A549 (cell line): ENCODE measurements around the gene PSPN. TPM values are rescaled to one million over a fixed set of nuclear protein-coding genes. Genes with fewer than 3 reads are reported as not detected.
A peak's percentile ranks its signal among the peaks of the same experiment; 100 is the strongest.

Experiments used
- BCL3 ChIP-seq: fragments of >200 bp; sonication (Bioruptor Twin); formaldehyde crosslinking; IDR thresholded peaks from 3 replicates; pipeline ENCODE4 v1.6.1; 2016
- CBX2 ChIP-seq: fragments of 200-600 bp; sonication (generic); IDR thresholded peaks from 2 replicates; pipeline ENCODE4 v1.6.1; 2016; ENCODE audit warnings: low read depth, mild to moderate bottlenecking, borderline replicate concordance
- CBX8 ChIP-seq: fragments of 200-600 bp; sonication (generic); IDR thresholded peaks from 2 replicates; pipeline ENCODE4 v1.6.1; 2016
- CEBPB ChIP-seq, 2 experiments: fragments of >200 bp in 1 of 2; sonication (Bioruptor Twin) in 1 of 2; formaldehyde crosslinking in 1 of 2; IDR thresholded peaks; 2 replicates each; pipeline ENCODE4 v1.6.1; 2012 to 2016
- CHD2 ChIP-seq: fragments of 150-350 bp; IDR thresholded peaks from 2 replicates; pipeline ENCODE4 v1.6.1; 2014; ENCODE audit warnings: low read length; ENCODE audit not compliant: partially characterized antibody
- CHD4 ChIP-seq: fragments of 200-600 bp; sonication (generic); IDR thresholded peaks from 2 replicates; pipeline ENCODE4 v1.6.1; 2016; ENCODE audit warnings: antibody characterized with exemption, mild to moderate bottlenecking, borderline replicate concordance
- EHF ChIP-seq: fragments of 250-450 bp; sonication (Bioruptor Pico); IDR thresholded peaks from 2 replicates; pipeline ENCODE4 v1.5.0; 2020; ENCODE audit warnings: mild to moderate bottlenecking
- EHMT2 ChIP-seq: fragments of 200-600 bp; sonication (generic); IDR thresholded peaks from 2 replicates; pipeline ENCODE4 v1.6.1; 2016; ENCODE audit warnings: antibody characterized with exemption, low read depth, mild to moderate bottlenecking, moderate library complexity
- ELK1 ChIP-seq: fragments of 150-350 bp; IDR thresholded peaks from 2 replicates; pipeline ENCODE4 v1.6.1; 2014; ENCODE audit warnings: low read depth, mild to moderate bottlenecking, low read length
- EP300 ChIP-seq, 2 experiments: fragments of >200 bp; sonication (Bioruptor Twin); formaldehyde crosslinking; IDR thresholded peaks; 2 replicates in 1 of 2; 3 replicates in 1 of 2; pipeline ENCODE4 v1.6.1; 2016 to 2017
- ESRRA ChIP-seq: fragments of 150-350 bp; IDR thresholded peaks from 2 replicates; pipeline ENCODE4 v1.6.1; 2014; ENCODE audit warnings: mild to moderate bottlenecking, low read length, borderline replicate concordance
- FOSB ChIP-seq: fragments of 250-450 bp; sonication (Bioruptor Pico); IDR thresholded peaks from 2 replicates; pipeline ENCODE4 v1.5.0; 2020; ENCODE audit warnings: mild to moderate bottlenecking, moderate library complexity
- FOSL2 ChIP-seq, 2 experiments: fragments of 450-650 bp in 1 of 2; fragments of >200 bp in 1 of 2; sonication (Bioruptor Twin) in 1 of 2; formaldehyde crosslinking; IDR thresholded peaks; 2 replicates each; pipeline versions ENCODE4 v1.5.0 to v1.6.1; 2016 to 2020; ENCODE audit warnings: mild to moderate bottlenecking in 1 of 2, moderate library complexity in 1 of 2
- HDAC2 ChIP-seq: fragments of 200-600 bp; sonication (generic); IDR thresholded peaks from 2 replicates; pipeline ENCODE4 v1.6.1; 2016
- HEYL ChIP-seq: fragments of 250-450 bp; sonication (Bioruptor Pico); IDR thresholded peaks from 2 replicates; pipeline ENCODE4 v1.8.0; 2021; ENCODE audit warnings: mild to moderate bottlenecking, moderate library complexity
- JUN ChIP-seq, 2 experiments: fragments of >200 bp; sonication (Bioruptor Twin); formaldehyde crosslinking; IDR thresholded peaks; 2 replicates in 1 of 2; 3 replicates in 1 of 2; pipeline ENCODE4 v1.6.1; 2016 to 2017
- JUNB ChIP-seq: fragments of >200 bp; sonication (Bioruptor Twin); formaldehyde crosslinking; IDR thresholded peaks from 2 replicates; pipeline ENCODE4 v1.6.1; 2016
- KDM5A ChIP-seq: fragments of 200-600 bp; sonication (generic); IDR thresholded peaks from 2 replicates; pipeline ENCODE4 v1.6.1; 2016; ENCODE audit warnings: antibody characterized with exemption, mild to moderate bottlenecking
- MAZ ChIP-seq: fragments of 150-350 bp; IDR thresholded peaks from 2 replicates; pipeline ENCODE4 v1.6.1; 2014; ENCODE audit warnings: antibody characterized with exemption, low read depth, low read length, borderline replicate concordance
- MYC ChIP-seq: IDR thresholded peaks from 2 replicates; pipeline ENCODE4 v1.6.1; 2012; ENCODE audit warnings: mild to moderate bottlenecking, inconsistent platforms, low read length, improper control_type of control experiment, borderline replicate concordance
- NFE2L2 ChIP-seq: fragments of 150-350 bp; conservative IDR thresholded peaks from 2 replicates; pipeline ENCODE4 v1.6.1; 2014; ENCODE audit warnings: low read length
- POLR2A ChIP-seq: IDR thresholded peaks from 2 replicates; pipeline ENCODE4 v1.6.1; 2012; ENCODE audit warnings: mild to moderate bottlenecking, low read length
- RARB ChIP-seq: fragments of 250-450 bp; sonication (Bioruptor Pico); IDR thresholded peaks from 2 replicates; pipeline ENCODE4 v1.8.0; 2021; ENCODE audit warnings: mild to moderate bottlenecking, moderate library complexity
- RFX5 ChIP-seq: fragments of 450-650 bp; IDR thresholded peaks from 2 replicates; pipeline ENCODE4 v1.7.1; 2014; ENCODE audit warnings: antibody characterized with exemption, mild to moderate bottlenecking, moderate library complexity
- SMC3 ChIP-seq: fragments of >200 bp; sonication (Bioruptor Twin); formaldehyde crosslinking; IDR thresholded peaks from 3 replicates; pipeline ENCODE4 v1.6.1; 2018; ENCODE audit warnings: inconsistent platforms
- TFCP2L1 ChIP-seq: fragments of 250-450 bp; sonication (Bioruptor Pico); IDR thresholded peaks from 2 replicates; pipeline ENCODE4 v1.5.0; 2021; ENCODE audit warnings: mild to moderate bottlenecking
- TP53 ChIP-seq: fragments of 250-450 bp; sonication (Bioruptor Pico); IDR thresholded peaks from 2 replicates; pipeline ENCODE4 v1.5.0; 2021; ENCODE audit warnings: mild to moderate bottlenecking, moderate library complexity
- USF2 ChIP-seq: fragments of 450-650 bp; IDR thresholded peaks from 2 replicates; pipeline ENCODE4 v1.6.1; 2014; ENCODE audit warnings: antibody characterized with exemption
- ZC3H11A ChIP-seq: fragments of 450-650 bp; IDR thresholded peaks from 2 replicates; pipeline ENCODE4 v1.6.1; 2014; ENCODE audit warnings: antibody characterized with exemption, mild to moderate bottlenecking
- polyA plus RNA-seq, 4 experiments: library from polyadenylated mRNA; depleted of rRNA in 3 of 4; stranded (reverse); fragments of >200 nt; fragmentation: RNase III in 1 of 4; extraction: RNeasy Plus Mini Kit Qiagen cat#74134 plus additional on column Dnase treatment in 1 of 4; gene quantifications; 2 replicates in 3 of 4; 3 replicates in 1 of 4; pipeline ENCODE4 v1.2.3, GENCODE V29; 2011 to 2017
- TF ChIP-seq, protein P1 (sequence below): fragments of 250-450 bp; sonication (Bioruptor Pico); IDR thresholded peaks from 2 replicates; pipeline ENCODE4 v1.5.0; 2021; ENCODE audit warnings: mild to moderate bottlenecking, moderate library complexity, borderline replicate concordance
- TF ChIP-seq, protein P2 (sequence below): IDR thresholded peaks from 2 replicates; pipeline ENCODE4 v1.6.1; 2012; ENCODE audit warnings: low read depth, borderline replicate concordance
- TF ChIP-seq, protein P3 (sequence below): IDR thresholded peaks from 2 replicates; pipeline ENCODE4 v1.6.1; 2012
- TF ChIP-seq, protein P4 (sequence below): fragments of >200 bp; sonication (Bioruptor Twin); formaldehyde crosslinking; IDR thresholded peaks from 2 replicates; pipeline ENCODE4 v1.6.1; 2016

The PSPN gene
- polyA plus RNA-seq, 2 of the 4 experiments (the other 2 are of a cell fraction): 0.34 to 0.71 TPM

GRCh38 chr19:6424939-6425731 is 49.4 kb upstream of the PSPN start (continued):
- TF ChIP-seq EHF (CRISPR knock-in tag): peak; percentile 70; the same call in 1 of the 2 replicates
- no peak for TF ChIP-seq ESRRA
- no peak for TF ChIP-seq CHD2
- no peak for TF ChIP-seq FOSB (CRISPR knock-in tag)
- no peak for TF ChIP-seq ZC3H11A
- peak; percentile 17; the same call in 1 of the 2 replicates for TF ChIP-seq POLR2A
- no peak for TF ChIP-seq BCL3
- no peak for TF ChIP-seq KDM5A
- TF ChIP-seq ELK1: no peak
- TF ChIP-seq TFCP2L1: peak; percentile 73; the same call in 1 of the 2 replicates
- no peak for TF ChIP-seq RARB
- TF ChIP-seq CBX2: no peak
- TF ChIP-seq, protein P1, sequence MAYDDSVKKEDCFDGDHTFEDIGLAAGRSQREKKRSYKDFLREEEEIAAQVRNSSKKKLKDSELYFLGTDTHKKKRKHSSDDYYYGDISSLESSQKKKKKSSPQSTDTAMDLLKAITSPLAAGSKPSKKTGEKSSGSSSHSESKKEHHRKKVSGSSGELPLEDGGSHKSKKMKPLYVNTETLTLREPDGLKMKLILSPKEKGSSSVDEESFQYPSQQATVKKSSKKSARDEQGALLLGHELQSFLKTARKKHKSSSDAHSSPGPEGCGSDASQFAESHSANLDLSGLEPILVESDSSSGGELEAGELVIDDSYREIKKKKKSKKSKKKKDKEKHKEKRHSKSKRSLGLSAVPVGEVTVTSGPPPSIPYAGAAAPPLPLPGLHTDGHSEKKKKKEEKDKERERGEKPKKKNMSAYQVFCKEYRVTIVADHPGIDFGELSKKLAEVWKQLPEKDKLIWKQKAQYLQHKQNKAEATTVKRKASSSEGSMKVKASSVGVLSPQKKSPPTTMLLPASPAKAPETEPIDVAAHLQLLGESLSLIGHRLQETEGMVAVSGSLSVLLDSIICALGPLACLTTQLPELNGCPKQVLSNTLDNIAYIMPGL (CRISPR knock-in tag): peak; percentile 74; the same call in 1 of the 2 replicates
- no peak for TF ChIP-seq NFE2L2
- TF ChIP-seq, protein P2, sequence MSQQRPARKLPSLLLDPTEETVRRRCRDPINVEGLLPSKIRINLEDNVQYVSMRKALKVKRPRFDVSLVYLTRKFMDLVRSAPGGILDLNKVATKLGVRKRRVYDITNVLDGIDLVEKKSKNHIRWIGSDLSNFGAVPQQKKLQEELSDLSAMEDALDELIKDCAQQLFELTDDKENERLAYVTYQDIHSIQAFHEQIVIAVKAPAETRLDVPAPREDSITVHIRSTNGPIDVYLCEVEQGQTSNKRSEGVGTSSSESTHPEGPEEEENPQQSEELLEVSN: peak; percentile 98
- no peak for TF ChIP-seq HDAC2
- TF ChIP-seq, protein P3, sequence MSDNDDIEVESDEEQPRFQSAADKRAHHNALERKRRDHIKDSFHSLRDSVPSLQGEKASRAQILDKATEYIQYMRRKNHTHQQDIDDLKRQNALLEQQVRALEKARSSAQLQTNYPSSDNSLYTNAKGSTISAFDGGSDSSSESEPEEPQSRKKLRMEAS: peak; percentile 98
- 0 out of 2 replicates have a peak, but pooled peaks have one; percentile 9 for TF ChIP-seq RFX5
- TF ChIP-seq JUN (IDR thresholded peaks at IDR 0.05): no peak
- peak; percentile 86 for TF ChIP-seq TP53 (CRISPR knock-in tag)
- TF ChIP-seq CHD4: no peak
- TF ChIP-seq, protein P4, sequence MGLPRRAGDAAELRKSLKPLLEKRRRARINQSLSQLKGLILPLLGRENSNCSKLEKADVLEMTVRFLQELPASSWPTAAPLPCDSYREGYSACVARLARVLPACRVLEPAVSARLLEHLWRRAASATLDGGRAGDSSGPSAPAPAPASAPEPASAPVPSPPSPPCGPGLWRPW: no peak
- TF ChIP-seq JUNB: no peak
- no peak for TF ChIP-seq SMC3
- TF ChIP-seq HEYL: 0 out of 2 replicates have a peak, but pooled peaks have one; percentile 60
- no peak for TF ChIP-seq FOSL2 (IDR thresholded peaks at IDR 0.05)
- no peak for TF ChIP-seq FOSL2 (CRISPR knock-in tag; IDR thresholded peaks at IDR 0.05)
- TF ChIP-seq USF2: peak; percentile 93
- TF ChIP-seq EP300 (IDR thresholded peaks at IDR 0.05): no peak
- TF ChIP-seq EHMT2: no peak
- no peak for TF ChIP-seq MYC
- no peak for TF ChIP-seq MAZ
- TF ChIP-seq CEBPB (IDR thresholded peaks at IDR 0.05): no peak
- TF ChIP-seq CBX8: no peak
